ENCODE measurements around the gene TEPSIN. TPM values are rescaled to one million over a fixed set of nuclear protein-coding genes. Genes with fewer than 3 reads are reported as not detected.

Gene TEPSIN
- total RNA-seq, 2 donors from 2014 or later, result 12.3 to 14.3 TPM

GRCh38 chr17:81278831-81279230, 40.0 kb upstream of the TEPSIN start:
- Histone ChIP-seq H3K4me3 (no peak overlapping the region), H3K9me3 (no peaks in the 10 kb centered on the region), H3K27me3 (no peaks in the 10 kb centered on the region), H3K36me3 (peaks cover 42% of the 10 kb centered on the region), H3K4me1 (peaks cover 0 to 22% of the 10 kb centered on the region in 2 donors), H3K27ac (peak overlapping the region in 1 of 2 donors; percentile 52)
- no peak for DNase-seq (ENCODE audit: low spot score)
- TF ChIP-seq CTCF (IDR thresholded peaks at IDR 0.05), result no peak

GRCh38 chr17:81277946-81278693, 39.3 kb upstream of the TEPSIN start:
- Histone ChIP-seq H3K4me3 (peak overlapping the region in 1 of 2 donors; percentile 21), H3K36me3 (peaks cover 46% of the 10 kb centered on the region), H3K27me3 (no peaks in the 10 kb centered on the region), H3K27ac (peak overlapping the region; percentile 22 to 52), H3K9me3 (no peaks in the 10 kb centered on the region), H3K4me1 (peaks cover 0 to 22% of the 10 kb centered on the region in 2 donors)
- TF ChIP-seq CTCF (IDR thresholded peaks at IDR 0.05), result no peak
- DNase-seq (ENCODE audit: low spot score), result no peak

- Histone ChIP-seq H3K36me3 (peaks cover 40% of the 10 kb centered on the region), H3K27me3 (no peaks in the 10 kb centered on the region), H3K27ac (peak overlapping the region; percentile 22 to 52), H3K9me3 (no peaks in the 10 kb centered on the region), H3K4me1 (peaks cover 0 to 22% of the 10 kb centered on the region in 2 donors), H3K4me3 (peak overlapping the region in 1 of 2 donors; percentile 21)
- no peak for TF ChIP-seq CTCF (IDR thresholded peaks at IDR 0.05)
- no peak for DNase-seq (ENCODE audit: low spot score)
Measured at GRCh38 chr17:81277421-81277820, 38.6 kb upstream of the TEPSIN start.

- TF ChIP-seq CTCF (IDR thresholded peaks at IDR 0.05), result no peak
- no peak for DNase-seq (ENCODE audit: low spot score)
- H3K27me3 ChIP-seq, result no peaks in the 10 kb centered on the region
- H3K9me3 ChIP-seq, result no peaks in the 10 kb centered on the region
- H3K27ac ChIP-seq, result no peak overlapping the region
- peaks cover 0 to 22% of the 10 kb centered on the region in 2 donors for H3K4me1 ChIP-seq
- H3K36me3 ChIP-seq, result peaks cover 37% of the 10 kb centered on the region
- H3K4me3 ChIP-seq, result no peak overlapping the region
Measured at GRCh38 chr17:81276781-81277180, 37.9 kb upstream of the TEPSIN start.

GRCh38 chr17:81274471-81274855, 35.6 kb upstream of the TEPSIN start:
- Histone ChIP-seq H3K27me3 (no peaks in the 10 kb centered on the region), H3K9me3 (no peaks in the 10 kb centered on the region), H3K36me3 (peaks cover 47% of the 10 kb centered on the region), H3K4me3 (no peak overlapping the region), H3K27ac (no peak overlapping the region), H3K4me1 (peaks cover 0 to 22% of the 10 kb centered on the region in 2 donors)
- no peak for DNase-seq (ENCODE audit: low spot score)
- no peak for TF ChIP-seq CTCF (IDR thresholded peaks at IDR 0.05)

Data from right atrium auricular region (tissue), 2 donors.